ENCODE data around the gene RASSF8. TPM values are rescaled to one million over a fixed set of nuclear protein-coding genes. Genes with fewer than 3 reads are reported as not detected.
A peak's percentile ranks its signal among the peaks of the same experiment; 100 is the strongest.

The RASSF8 gene
- total RNA-seq, 4 donors from 2014 or later: 56.8 to 81.0 (median 77.3) TPM

GRCh38 chr12:26125400-26126339 is 167.2 kb downstream of the RASSF8 start:
- Histone ChIP-seq H3K36me3 (no peaks in the 10 kb centered on the region), H3K4me3 (peak overlapping the region; percentile 69 to 75 (median 72)), H3K4me1 (peaks cover 18 to 51% (median 37%) of the 10 kb centered on the region in 4 donors), H3K9me3 (no peaks in the 10 kb centered on the region), H3K27ac (replicated peaks in 1 of 4) (peak overlapping the region; percentile 96 to 97 (median 97)), H3K27me3 (no peaks in the 10 kb centered on the region)
- DNase-seq (ENCODE audit: extremely low spot score): peak; percentile 92
- intact Hi-C loops (cut with DNase I): loop anchor here (10.0 kb wide), 2 partner anchors 99 to 149 kb away; no protein-coding TSS in a partner anchor
- TF ChIP-seq CTCF (IDR thresholded peaks at IDR 0.05) (no peak), EP300 (IDR thresholded peaks at IDR 0.05) (no peak), POLR2AphosphoS5 (IDR thresholded peaks at IDR 0.05) (peak; percentile 18 to 86), POLR2A (IDR thresholded peaks at IDR 0.05; ENCODE audit: low read depth) (peak; percentile 83)
- WGBS: under 1% methylated on average over 15 of the region's 66 CpGs

GRCh38 chr12:26126340-26127284 is 168.1 kb downstream of the RASSF8 start:
- Histone ChIP-seq H3K27ac (replicated peaks in 1 of 4) (peak overlapping the region; percentile 96 to 97 (median 97)), H3K27me3 (no peaks in the 10 kb centered on the region), H3K4me1 (peaks cover 18 to 42% (median 28%) of the 10 kb centered on the region in 4 donors), H3K9me3 (no peaks in the 10 kb centered on the region), H3K4me3 (peak overlapping the region; percentile 69 to 75 (median 72)), H3K36me3 (no peaks in the 10 kb centered on the region)
- no peak for TF ChIP-seq EP300 (IDR thresholded peaks at IDR 0.05)
- peak in 1 of 3 experiments; percentile 9 for TF ChIP-seq CTCF (IDR thresholded peaks at IDR 0.05)
- peak in 1 of 2 donors; percentile 77 for TF ChIP-seq POLR2AphosphoS5 (IDR thresholded peaks at IDR 0.05)
- TF ChIP-seq POLR2A (IDR thresholded peaks at IDR 0.05; ENCODE audit: low read depth): no peak
- intact Hi-C loops (cut with DNase I): loop anchor here (10.0 kb wide), 2 partner anchors 98 to 148 kb away; no protein-coding TSS in a partner anchor
- WGBS: 6% methylated on average over 39 of the region's 60 CpGs
- DNase-seq (ENCODE audit: extremely low spot score): peak; percentile 95

GRCh38 chr12:26127404-26127803 is 168.9 kb downstream of the RASSF8 start:
- Histone ChIP-seq H3K4me3 (no peak overlapping the region), H3K4me1 (peaks cover 18 to 37% (median 25%) of the 10 kb centered on the region in 4 donors), H3K27ac (replicated peaks in 1 of 4) (peak overlapping the region; percentile 96 to 97 (median 97)), H3K36me3 (no peaks in the 10 kb centered on the region), H3K9me3 (no peaks in the 10 kb centered on the region), H3K27me3 (no peaks in the 10 kb centered on the region)
- intact Hi-C loops (cut with DNase I): loop anchor here (10.0 kb wide), 2 partner anchors 97 to 147 kb away; no protein-coding TSS in a partner anchor
- TF ChIP-seq POLR2A (IDR thresholded peaks at IDR 0.05; ENCODE audit: low read depth) (no peak), POLR2AphosphoS5 (IDR thresholded peaks at IDR 0.05) (no peak), EP300 (IDR thresholded peaks at IDR 0.05) (no peak), CTCF (IDR thresholded peaks at IDR 0.05) (no peak)
- WGBS: 78% methylated on average over 2 of the region's 2 CpGs
- DNase-seq (ENCODE audit: extremely low spot score): no peak

GRCh38 chr12:26128168-26128567 is 169.7 kb downstream of the RASSF8 start:
- H3K27ac ChIP-seq (replicated peaks in 1 of 4): no peak overlapping the region
- no peaks in the 10 kb centered on the region for H3K36me3 ChIP-seq
- H3K4me1 ChIP-seq: peaks cover 18 to 35% (median 23%) of the 10 kb centered on the region in 4 donors
- TF ChIP-seq POLR2AphosphoS5 (IDR thresholded peaks at IDR 0.05) (no peak), EP300 (IDR thresholded peaks at IDR 0.05) (no peak), POLR2A (IDR thresholded peaks at IDR 0.05; ENCODE audit: low read depth) (no peak), CTCF (IDR thresholded peaks at IDR 0.05) (no peak)
- no peaks in the 10 kb centered on the region for H3K9me3 ChIP-seq
- intact Hi-C loops (cut with DNase I): loop anchor here (10.0 kb wide), 2 partner anchors 97 to 147 kb away; no protein-coding TSS in a partner anchor
- no peaks in the 10 kb centered on the region for H3K27me3 ChIP-seq
- H3K4me3 ChIP-seq: no peak overlapping the region
- DNase-seq (ENCODE audit: extremely low spot score): no peak

All from esophagus muscularis mucosa (tissue), 4 donors.